K562 (cell line): ENCODE data around the gene R3HDM2.

Experiments used
- ELF1 ChIP-seq: fragments of 200-800 bp; sonication (Bioruptor generic); IDR thresholded peaks from 2 replicates; pipeline ENCODE4 v1.6.1; 2016; ENCODE audit warnings: missing genetic modification characterization, missing compliant biosample characterization
- ELF4 ChIP-seq: fragments of 450-650 bp; formaldehyde crosslinking; IDR thresholded peaks from 2 replicates; pipeline ENCODE4 v1.4.0; 2022; ENCODE audit warnings: missing genetic modification characterization
- GATA2 ChIP-seq: sonication (generic); formaldehyde crosslinking; IDR thresholded peaks from 2 replicates; pipeline ENCODE4 v1.4.0; 2020; ENCODE audit warnings: mild to moderate bottlenecking, missing genetic modification reagents
- HINFP ChIP-seq: fragments of 450-650 bp; conservative IDR thresholded peaks from 2 replicates; pipeline ENCODE4 v1.6.1; 2016; ENCODE audit warnings: missing genetic modification characterization, low read depth, mild to moderate bottlenecking, control low read depth, missing compliant biosample characterization
- MAFK ChIP-seq: IDR thresholded peaks from 2 replicates; pipeline ENCODE4 v1.6.1; 2011; ENCODE audit warnings: low read length, improper control_type of control experiment
- MXI1 ChIP-seq: IDR thresholded peaks from 2 replicates; pipeline ENCODE4 v1.6.1; 2011; ENCODE audit warnings: low read depth, mild to moderate bottlenecking, improper control_type of control experiment, low read length
- POLR2A ChIP-seq: fragments of 450-650 bp; conservative IDR thresholded peaks from 2 replicates; pipeline ENCODE4 v1.6.1; 2016
- ZFX ChIP-seq: sonication (generic); formaldehyde crosslinking; IDR thresholded peaks from 2 replicates; pipeline ENCODE4 v1.8.0; 2022; ENCODE audit warnings: mild to moderate bottlenecking, missing genetic modification reagents, moderate library complexity

GRCh38 chr12:57242691-57243454, 188.0 kb downstream of the R3HDM2 start:
- TF ChIP-seq MAFK (peak; percentile 78), ZFX (CRISPR knock-in tag) (0 out of 2 replicates have a peak, but pooled peaks have one; percentile 24), POLR2A (no peak), GATA2 (CRISPR knock-in tag) (no peak), HINFP (no peak), ELF1 (0 out of 2 replicates have a peak, but pooled peaks have one; percentile 24), ELF4 (CRISPR knock-in tag) (no peak), MXI1 (no peak)
